Left kidney (tissue), 2 donors: Measurements from ENCODE around the gene ADAM12. TPM values are rescaled to one million over a fixed set of nuclear protein-coding genes. Genes with fewer than 3 reads are reported as not detected.

Experiments used
- DNase-seq: peaks from one replicate; pipeline ENCODE4 v3.0.0-alpha.2; 2013
- polyA plus RNA-seq: library from polyadenylated mRNA; unstranded; fragments of 120-200 nt; gene quantifications from one replicate; pipeline ENCODE4 v1.2.1, GENCODE V29; 2013; ENCODE audit not compliant: insufficient read length

ADAM12 gene
- polyA plus RNA-seq, 1 donor, result 26.4 TPM

GRCh38 chr10:126143117-126143516, 245.2 kb downstream of the ADAM12 start:
- no peak for DNase-seq

GRCh38 chr10:126140746-126141273, 247.5 kb downstream of the ADAM12 start:
- no peak for DNase-seq

DNA sequence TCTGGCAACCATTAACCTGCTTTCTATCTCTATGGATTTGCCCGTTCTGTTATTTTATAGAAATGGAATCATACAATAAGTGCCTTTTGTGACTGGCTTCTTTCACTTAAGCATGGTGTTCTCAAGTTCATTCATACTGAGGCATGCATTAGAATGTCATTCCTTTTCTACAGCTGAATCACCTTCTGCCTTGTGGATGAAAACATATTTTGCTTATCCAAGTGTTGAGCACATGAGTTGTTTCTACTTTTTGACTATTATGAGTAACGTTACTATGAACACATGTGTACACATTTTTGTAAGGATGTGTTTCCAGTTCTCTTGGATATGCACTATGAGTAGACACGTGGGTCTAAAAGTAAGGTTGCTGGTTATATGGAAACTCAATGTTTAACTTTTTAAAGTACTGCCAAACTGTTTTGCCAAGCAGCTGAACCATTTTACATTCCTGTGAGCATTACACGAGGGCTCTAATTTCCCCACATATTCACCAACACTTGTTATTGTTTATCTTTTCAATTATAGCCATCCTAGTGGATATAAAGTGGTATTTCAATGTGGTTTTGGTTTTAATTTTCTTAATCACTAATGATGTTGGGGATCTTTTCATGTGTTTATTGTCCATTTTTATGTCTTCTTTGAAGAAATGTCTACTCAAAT, 250.6 kb downstream of the ADAM12 start:
- no peak for DNase-seq

DNA sequence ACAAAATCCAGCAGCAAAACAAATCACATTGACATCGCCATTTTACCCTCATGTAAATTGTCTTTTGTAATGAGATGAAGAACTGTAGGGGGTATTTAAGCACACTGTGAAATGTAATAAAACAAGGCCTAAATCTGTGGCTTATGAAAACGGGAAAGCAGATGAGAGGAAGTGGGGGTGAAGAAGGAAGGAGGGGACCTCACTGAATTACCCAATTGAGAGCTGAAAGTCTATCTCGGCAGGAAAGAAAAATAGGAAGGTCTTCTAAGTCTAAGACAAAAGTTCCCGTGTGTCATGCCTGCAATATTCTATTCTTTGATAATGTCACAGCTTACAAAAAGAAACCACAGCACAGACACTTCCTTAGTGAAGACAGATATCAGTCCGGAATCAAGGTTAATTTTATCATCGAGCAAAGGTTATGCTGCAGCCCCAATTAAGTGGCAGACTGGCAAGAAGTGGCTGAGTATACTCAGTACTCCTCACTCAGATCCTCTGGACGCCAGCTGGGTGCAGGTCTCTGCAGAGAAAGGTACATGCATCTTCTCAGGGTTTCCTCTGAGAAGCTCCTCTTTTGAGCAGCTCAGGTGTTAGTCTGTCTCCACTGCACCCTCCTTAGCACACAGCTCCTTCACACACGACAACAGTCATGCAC, 252.2 kb downstream of the ADAM12 start:
- no peak for DNase-seq

DNA sequence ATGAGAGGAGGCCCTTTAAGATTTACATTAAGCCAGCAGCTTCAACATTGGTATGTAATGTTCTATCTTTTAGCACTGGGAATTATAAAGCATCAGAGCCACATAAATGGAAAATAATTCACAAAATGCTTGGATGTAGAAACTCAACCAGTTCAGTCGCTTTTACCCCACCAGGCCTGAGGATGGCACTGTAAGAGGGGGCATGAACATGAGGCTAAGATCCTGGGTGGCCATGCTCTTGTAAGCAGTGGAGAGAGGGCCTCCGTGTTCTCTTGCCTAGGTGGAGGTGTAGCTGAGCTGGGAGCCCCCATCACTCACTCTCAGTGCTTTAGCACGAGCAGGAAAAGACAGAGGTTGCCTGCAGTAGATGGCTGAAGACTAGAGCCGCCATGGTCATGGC, 253.1 kb downstream of the ADAM12 start:
- no peak for DNase-seq

DNA sequence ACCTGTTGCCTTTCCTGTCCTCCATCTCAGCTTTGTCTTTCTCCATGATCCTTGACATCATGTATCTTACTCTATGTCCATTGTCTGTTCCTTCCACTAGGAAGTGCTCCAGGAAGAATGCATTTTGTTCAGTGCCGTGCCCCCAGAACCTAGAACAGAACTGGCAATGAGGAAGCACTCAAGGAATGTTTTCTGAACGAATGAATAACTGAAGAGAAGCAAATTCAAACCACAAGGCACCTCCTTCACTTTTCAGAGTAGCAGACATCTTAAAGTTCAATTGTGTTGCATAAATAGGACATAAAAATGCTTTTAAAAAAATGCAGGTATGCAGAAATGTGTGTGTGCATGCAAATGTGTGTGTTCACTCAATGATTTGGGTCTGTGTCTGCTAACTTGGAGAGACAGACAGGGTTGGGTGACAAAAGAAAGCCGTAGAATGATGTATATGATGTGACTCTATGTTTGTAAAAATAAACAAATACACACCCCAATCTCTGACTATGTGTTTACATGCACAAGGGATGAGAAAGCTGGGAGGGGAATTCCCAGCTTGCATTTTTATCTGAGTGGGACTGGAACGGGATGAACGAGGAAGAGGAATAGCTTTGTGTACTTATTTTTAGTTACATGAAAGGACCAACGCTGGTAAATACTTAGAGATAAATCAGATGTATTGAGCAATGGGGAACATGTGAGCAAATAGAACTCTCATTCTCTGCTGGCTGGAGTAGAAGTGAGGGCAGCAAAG, 254.2 kb downstream of the ADAM12 start:
- no peak for DNase-seq

DNA sequence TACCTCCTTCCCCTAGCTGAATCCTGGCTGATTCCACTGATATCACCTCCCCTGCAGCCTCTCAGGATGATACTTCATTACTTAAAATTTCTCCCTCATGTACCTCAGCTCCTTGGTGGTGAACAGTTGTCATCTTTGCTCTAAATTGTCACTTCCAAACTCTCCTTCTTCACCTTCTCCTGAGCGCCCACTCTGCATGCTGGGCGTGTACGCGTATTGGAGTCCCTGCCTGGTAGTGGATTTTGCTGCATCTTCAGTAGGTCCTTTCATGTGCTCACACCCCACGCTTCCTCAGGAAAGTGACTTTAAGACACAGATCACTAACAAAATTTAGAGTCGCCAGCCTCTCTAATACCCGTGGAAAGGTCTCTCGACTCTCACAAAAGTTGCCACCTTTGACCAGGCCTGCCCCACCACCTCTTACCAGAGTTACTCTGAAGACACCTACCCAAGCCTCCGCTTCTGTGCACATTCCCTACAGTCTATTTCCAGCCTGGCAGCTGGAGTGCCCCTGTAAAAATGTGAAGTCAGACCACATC, 255.1 kb downstream of the ADAM12 start:
- DNase-seq, result no peak

DNA sequence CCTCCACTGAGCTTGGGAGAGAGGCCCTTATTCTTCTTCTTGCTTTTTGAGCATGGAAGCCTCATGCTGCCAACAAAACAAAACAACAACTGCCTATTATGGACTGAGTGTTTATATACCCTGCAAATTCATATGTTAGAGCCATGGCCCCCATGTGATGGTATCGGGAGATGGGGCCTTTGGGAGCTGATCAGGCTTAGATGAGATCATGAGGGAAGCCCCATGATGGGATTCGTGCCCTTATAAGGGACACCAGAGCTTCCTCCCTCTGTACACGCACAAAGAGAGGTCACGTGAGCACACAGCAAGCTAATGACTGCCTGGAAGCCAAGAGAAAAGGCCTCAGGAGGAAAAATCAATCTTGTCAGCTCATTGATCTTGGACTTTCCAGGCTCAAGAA, 256.9 kb downstream of the ADAM12 start:
- DNase-seq, result no peak

GRCh38 chr10:126130271-126130710, 258.0 kb downstream of the ADAM12 start:
- DNase-seq, result no peak

DNA sequence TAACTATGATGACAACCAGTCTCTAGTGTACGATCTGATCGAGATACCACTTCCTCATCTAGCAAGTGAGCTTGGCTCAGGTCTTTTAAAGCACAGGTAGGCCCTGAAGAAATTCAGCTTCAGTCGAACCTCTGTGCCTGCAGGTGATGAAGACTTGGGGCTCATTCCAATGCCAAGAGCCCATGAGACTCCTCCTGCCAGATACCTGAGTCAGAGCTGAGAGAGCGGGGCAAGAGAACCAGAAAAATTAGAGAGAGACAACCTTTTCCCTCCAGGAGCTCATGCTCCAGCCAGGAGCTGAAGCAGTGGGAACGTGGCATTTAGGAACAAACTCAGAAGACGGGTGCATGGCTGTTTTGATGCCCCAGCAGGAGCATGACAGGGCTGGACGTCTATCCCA, 259.3 kb downstream of the ADAM12 start:
- DNase-seq, result no peak

DNA sequence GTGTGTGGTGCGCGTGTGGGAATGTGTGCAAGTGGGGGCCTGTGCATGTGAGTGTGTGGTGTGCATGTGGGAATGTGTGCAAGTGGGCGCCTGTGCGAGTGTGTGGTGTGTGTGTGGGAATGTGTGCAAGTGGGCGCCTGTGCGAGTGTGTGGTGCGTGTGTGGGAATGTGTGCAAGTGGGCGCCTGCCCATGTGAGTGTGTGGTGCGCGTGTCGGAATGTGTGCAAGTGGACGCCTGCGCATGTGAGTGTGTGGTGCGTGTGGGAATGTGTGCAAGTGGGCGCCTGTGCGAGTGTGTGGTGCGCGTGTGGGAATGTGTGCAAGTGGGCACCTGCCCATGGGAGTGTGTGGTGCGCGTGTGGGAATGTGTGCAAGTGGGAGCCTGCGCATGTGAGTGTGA, 259.7 kb downstream of the ADAM12 start:
- DNase-seq, result no peak

- no peak for DNase-seq
These were observed 260.7 kb downstream of the ADAM12 start for GRCh38 chr10:126127481-126128029.

DNA sequence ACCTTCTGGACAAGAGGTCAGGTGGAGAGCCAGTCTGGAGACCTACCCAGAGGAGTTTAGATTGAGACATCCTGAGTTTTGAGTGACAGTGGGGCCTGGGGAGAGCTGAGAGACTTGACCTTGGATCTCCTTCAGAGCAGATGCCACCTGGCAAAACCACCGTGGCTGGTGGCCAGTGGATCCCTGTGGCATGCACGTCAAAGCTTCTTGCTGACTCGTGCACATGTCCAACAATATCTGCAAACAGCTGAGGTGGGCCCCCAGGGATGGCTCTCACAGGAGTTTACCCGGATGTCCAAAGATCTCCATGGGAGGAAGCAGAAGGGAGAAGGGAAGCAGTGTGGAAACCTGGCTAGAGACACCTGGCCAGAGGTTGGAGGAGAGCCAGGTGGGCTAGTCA, 261.4 kb downstream of the ADAM12 start:
- DNase-seq, result no peak

DNA sequence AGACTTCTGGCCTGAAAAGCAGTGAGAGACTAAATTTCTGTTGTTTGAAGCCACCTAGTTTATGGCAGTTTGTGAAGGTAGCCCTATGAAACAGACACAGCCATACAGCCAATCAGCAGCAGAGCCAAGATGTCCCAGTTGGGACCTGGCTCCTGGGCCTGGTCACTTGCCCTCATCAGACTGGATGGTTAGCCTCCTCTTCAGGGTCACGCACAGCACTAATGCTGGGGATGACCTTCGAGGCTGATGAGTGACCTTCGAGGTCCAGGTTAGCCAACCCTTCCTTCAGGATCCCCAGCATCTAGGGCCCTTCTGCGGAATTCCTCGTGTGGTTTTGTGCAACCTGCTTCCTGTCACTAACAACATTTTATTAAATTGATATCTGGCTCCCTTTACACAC, 262.3 kb downstream of the ADAM12 start:
- no peak for DNase-seq

- DNase-seq, result no peak
These were observed 263.5 kb downstream of the ADAM12 start for GRCh38 chr10:126124668-126125349.

DNA sequence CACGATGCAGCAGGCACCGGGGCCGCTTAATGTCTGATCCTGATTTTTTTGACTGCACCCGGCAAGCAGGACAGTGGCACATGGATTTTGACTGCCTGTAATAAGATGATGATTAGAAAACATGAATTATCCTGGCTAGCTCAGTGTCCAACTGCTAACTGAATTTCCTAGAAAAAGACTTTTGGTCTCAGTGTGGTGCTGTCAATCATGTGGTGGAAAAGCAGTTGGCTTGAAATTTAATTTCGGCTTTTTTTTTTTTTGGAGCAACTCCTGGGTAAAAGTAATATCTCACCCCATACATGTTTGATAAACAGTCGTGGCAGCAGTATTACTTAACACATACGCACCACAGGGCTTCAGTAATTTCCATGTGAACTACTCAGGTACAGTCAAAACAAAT, 264.2 kb downstream of the ADAM12 start:
- no peak for DNase-seq

DNA sequence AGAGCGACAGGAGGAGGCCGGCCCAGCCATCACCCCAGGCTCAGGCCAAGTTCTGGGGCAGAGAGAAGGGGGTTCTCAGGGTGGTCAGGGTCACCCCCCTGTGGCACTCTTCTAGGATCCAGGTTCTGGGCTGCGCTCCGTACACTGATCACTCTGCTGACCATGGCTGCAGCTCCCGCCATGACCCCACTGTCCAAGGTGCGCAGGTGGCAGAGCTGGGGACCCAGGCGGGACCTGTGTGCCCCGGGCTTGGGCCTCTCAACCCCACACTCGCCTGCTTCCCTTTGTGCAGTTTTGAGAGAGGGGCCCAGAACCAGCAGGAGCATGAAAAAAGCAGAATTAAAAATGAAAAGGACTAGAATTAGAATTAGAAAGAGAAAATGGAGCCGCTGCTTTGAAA, 264.8 kb downstream of the ADAM12 start:
- DNase-seq, result no peak

DNA sequence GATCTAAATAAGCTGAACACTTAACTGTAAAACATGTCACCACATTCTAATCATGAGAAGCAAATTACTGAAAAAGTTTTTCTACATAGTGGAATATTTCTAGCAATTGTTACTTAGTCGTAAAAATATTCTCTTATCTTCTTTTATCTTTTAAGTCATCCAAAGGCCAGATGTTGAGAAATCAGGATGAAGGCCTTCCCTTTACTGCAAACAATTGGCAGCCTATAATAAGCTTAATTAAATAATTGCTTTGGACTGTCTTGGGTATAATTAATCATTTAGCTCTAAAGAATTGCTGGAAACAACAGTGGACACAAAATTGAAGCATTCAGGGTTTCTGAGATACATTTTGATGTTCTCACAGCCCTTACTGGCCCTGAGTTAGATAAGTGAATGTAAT, 265.4 kb downstream of the ADAM12 start:
- no peak for DNase-seq

- DNase-seq, result no peak
These were observed 268.7 kb downstream of the ADAM12 start for GRCh38 chr10:126119599-126119998.

GRCh38 chr10:126118476-126118875, 269.8 kb downstream of the ADAM12 start:
- no peak for DNase-seq

GRCh38 chr10:126117196-126117595, 271.1 kb downstream of the ADAM12 start:
- no peak for DNase-seq

- DNase-seq, result no peak
These were observed 272.4 kb downstream of the ADAM12 start for GRCh38 chr10:126115886-126116285.
